CD4-positive, alpha-beta T cell treated with Interleukin-2 at 100 ng/mL for 4 hours (primary cell): Measurements from ENCODE around the gene ABHD17B.
"Not testable (repeated sequence)": the region's sequence is repeated elsewhere in the genome, so short reads cannot be mapped to it uniquely, and the experiment has no call there.

Experiments
- DNase-seq: peaks from one replicate; pipeline ENCODE4 v3.0.0-alpha.2; 2020; ENCODE audit warnings: low spot score

ABHD17B gene

GRCh38 chr9:71915495-71915894, 4.5 kb upstream of the ABHD17B start:
- DNase-seq, result no peak

GRCh38 chr9:71911908-71912335, 929 bp upstream of the ABHD17B start:
- DNase-seq, result no peak

DNA sequence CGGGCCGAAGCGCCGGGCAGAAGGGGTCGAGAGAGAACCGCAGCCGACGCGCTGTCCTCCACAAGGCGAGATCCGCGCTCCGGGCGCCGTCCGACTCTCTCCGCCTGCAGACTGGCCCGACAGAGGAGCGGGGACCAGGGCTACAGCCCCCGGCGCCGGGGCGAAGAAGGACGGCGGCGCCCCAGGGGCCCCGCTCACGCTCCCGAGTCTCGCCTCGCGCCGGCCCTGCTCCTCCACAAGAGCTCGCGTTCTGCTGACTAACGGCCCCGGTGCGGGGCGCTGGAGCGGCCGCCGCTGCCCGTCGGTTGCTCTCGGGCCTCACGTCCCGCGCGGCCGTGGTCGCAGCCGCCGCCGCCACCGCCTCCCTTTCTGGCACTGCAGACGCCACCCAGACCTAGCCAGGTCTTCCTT, 338 bp downstream of the ABHD17B start:
- DNase-seq, result no peak

DNA sequence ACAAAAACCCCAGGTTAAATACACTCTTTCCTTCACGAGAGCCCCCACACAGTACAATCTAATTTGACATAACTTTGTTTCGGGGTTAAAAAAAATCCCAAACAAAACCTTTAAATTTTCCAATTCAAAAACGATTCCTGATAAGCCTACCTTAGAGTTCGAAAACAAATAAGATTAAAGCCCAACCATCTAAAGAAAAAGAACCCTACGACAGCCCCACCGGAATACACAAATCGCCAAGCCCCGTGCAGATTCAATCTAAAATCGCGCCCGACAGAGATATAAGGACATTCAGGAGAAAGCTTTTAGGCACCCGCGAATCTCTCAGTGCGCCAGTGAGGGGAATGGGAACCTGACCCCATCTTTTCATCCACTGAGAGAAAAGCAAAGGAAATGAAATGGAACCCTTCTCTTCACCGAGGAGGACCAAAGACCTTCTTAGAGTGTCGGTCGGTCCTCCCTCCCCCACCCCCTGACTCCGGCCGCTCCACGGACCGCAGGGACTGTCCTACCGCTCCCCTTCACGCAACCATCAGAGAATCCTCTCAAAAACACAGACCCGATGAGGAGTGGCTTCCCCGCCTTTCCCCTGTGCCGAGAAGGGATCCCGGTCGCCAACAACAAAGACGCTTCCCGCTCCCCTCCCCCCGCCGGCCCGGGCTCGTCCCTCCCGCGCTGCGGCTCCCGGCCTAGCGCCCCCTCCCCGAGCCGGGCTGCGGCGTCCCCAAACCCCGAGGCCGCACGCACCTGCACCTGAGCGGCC, 925 bp downstream of the ABHD17B start:
- DNase-seq, result no peak

DNA sequence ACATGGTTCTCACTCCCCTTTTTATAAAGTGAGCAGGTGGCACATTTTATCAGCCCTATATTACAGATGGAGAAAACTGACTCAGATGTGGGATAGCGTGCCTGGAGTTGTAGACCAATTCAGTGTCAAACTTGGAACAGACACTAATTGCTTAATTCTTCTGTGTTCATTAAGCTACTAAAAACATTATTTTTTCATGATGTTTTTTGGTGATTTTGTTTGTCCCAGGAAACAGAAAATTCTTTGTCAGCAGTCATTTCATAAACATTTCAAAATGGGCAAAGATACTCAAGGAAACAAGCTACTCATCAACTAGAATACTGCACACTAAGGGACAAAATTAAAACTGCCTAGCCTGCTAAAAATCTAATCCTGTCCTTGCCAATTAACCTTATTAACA, 2.2 kb downstream of the ABHD17B start:
- DNase-seq, result no peak

GRCh38 chr9:71904076-71904475, 6.9 kb downstream of the ABHD17B start:
- DNase-seq, result no peak

- no peak for DNase-seq
Measured at GRCh38 chr9:71901695-71902597, 9.0 kb downstream of the ABHD17B start.

DNA sequence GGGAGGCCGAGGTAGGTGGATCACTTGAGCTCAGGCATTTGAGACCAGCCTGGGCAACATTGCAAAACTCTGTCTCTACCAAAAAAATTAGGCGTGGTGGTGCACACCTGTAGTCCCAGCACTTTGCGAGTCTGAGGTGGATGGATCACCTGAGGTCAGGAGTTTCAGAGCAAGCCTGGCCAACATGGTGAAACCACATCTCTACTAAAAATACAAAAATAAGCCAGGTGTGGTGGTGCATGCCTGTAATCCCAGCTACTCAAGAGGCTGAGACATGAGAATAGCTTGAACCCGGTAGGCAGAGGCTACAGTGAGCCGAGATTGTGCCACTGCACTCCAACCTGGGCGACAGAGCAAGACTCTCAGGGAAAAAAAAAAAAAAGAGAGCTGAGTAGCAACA, 12.2 kb downstream of the ABHD17B start:
- not testable (repeated sequence) for DNase-seq

DNA sequence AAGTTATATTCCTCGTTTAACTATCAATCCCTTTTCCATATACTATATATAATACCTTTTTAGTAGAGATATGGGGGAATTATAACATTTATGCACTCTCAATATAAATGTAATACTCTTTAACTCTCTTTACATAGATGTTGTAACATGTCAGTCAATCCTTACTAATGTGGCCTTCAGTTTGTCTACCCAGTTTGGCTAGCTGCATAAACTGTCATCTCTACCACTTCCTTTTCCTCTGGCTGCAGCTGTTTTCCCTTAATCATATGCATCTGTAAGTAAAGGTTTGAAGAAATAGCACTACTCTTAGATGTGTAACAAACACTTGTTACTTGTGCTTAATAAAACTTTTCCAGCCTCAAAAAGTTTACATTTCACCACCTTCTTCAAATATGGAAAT, 13.4 kb downstream of the ABHD17B start:
- peak; percentile 49 for DNase-seq

GRCh38 chr9:71896761-71897160, 14.2 kb downstream of the ABHD17B start:
- DNase-seq, result no peak

- DNase-seq, result no peak
Measured at GRCh38 chr9:71895955-71896354, 15.0 kb downstream of the ABHD17B start.

DNA sequence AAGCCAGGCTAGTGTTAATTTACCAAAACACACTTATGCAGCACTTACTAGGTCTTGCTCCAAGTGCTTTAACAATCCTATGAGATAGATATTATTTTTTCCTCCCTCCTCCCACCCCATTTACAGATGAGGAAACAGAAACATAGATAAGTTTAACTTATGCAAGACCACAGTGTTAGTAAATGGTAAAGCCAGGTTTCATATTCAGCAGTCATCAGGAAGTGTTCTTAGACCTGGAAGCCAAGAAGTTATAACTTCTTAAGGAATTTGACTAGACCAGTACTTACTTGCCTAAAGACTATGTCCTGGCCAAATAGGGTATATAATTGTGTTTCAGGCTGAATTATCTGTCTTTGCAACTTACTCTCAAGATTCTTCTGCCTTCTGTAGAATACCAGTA, 15.9 kb downstream of the ABHD17B start:
- no peak for DNase-seq

GRCh38 chr9:71891557-71892189, 19.3 kb downstream of the ABHD17B start:
- DNase-seq, result no peak

GRCh38 chr9:71890042-71890679, 20.8 kb downstream of the ABHD17B start:
- DNase-seq, result no peak

DNA sequence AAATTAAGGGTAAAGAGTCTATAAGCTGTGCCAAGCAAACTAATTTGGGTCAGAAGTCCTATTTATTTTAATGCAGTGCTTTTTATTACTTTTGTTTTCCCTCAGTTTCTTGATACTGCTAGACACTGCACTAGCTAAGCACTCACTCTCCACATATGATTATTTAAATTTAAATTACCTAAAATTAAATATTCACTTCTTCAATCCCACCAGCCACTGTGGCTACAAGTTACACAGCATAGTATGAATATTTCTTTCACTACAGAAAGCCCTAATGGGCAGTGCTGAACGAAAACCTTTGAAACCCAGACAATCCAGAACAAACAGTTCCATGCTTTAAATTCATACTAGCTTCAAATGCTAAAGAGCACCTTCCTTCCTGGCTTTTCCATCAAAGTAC, 23.6 kb downstream of the ABHD17B start:
- DNase-seq, result no peak

DNA sequence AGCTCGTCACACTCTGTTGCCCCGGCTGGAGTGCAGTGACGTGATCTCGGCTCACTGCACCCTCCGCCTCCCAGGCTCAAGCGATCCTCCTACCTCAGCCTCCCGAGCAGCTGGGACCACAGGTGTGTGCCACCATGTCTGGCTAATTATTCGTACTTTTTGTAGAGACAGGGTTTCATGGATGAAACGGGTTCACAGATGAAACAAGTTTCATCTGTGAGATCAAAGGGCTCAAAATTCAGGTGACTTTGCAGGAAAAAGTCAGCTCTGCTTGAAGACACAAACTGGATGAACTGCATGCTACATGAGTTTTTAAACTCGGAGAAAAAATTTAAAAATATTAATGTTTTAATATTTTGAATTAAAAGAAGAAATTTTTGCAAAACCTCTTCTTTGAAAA, 24.5 kb downstream of the ABHD17B start:
- DNase-seq, result no peak

DNA sequence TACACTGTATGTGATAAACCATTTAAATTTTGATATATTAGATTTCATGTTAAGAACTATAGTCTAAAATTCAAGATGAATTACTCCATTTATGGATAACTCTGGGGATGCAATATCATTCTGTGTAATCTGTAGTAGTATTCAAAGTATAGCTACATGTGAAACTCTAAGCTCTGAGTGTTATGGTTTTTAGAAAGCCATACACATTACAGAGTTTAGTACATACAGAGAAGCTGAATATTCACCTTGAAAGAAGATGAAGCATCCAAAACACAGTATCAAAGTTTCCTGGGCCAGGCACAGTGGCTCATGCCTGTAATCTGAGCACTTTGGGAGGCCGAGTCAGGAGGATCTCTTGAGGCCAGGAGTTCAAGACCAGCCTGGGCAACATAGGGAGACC, 25.0 kb downstream of the ABHD17B start:
- DNase-seq, result no peak

DNA sequence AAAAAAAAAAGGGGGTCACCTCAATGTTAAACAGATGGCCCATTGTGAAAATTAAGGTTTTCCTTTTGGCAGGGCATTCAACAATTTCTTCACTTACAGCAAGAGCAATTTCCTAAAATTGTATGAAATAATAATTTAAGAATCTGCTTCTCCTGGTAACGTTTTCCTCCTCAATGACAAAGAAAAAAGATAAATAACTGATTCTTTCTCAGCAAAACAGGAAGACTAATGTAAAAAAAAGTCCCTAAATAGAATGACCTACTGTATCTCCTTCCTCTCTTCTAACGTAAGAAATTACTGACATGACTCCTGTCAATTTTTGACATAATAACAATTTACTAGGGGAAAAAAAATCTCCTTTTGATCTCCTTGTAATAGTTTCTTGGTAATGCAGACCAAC, 25.5 kb downstream of the ABHD17B start:
- no peak for DNase-seq

DNA sequence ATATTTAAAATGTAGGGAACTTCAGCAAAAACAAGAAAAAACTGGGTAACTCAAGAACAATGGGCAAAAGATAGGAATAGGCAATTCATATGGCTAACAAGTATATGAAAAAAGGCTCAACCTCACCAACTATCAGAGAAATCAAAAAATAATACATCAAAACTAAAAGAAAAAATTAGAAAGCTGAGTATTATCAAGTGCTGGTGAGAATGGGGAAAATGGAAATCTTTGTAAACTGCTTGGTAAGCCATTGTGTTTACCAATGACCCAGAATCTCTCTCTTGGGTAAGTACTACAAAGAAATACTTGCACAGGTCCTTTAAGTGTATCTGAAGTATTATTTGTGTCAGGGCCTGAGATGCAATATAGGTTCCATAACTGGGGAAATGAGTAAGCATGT, 27.0 kb downstream of the ABHD17B start:
- no peak for DNase-seq

- DNase-seq, result no peak
Measured at GRCh38 chr9:71879644-71880174, 31.3 kb downstream of the ABHD17B start.

GRCh38 chr9:71878327-71879274, 32.4 kb downstream of the ABHD17B start:
- no peak for DNase-seq
